K562 (cell line): ENCODE measurements around the gene PLAC8. TPM values are rescaled to one million over a fixed set of nuclear protein-coding genes. Genes with fewer than 3 reads are reported as not detected.

Experiments used
- ATAC-seq: fragments of 200-7000 bp; cut with Tn5 transposase; 3 replicates; pipeline ENCODE4 v1.9.1; 2020; ENCODE audit warnings: moderate library complexity
- BruUV-seq: library from RNA; stranded (reverse); fragments of 400-500 nt; replicated peaks from 2 replicates; lab custom pipeline; 2021; lab: Mats Ljungman, UMichigan
- CTCF ChIA-PET: fragments of 300-600 bp; formaldehyde crosslinking; extraction: SDS; loops from one replicate; lab custom pipeline; 2021; ENCODE audit warnings: low intra/inter-chr PET ratio; lab: Yijun Ruan, JAX
- POLR2A ChIA-PET: fragments of 300-600, 350-650 bp; sonication (Branson Sonifier 250); formaldehyde crosslinking; extraction: SDS; loops from one replicate; lab custom pipeline; 2021; ENCODE audit warnings: antibody characterized with exemption, inconsistent platforms; lab: Yijun Ruan, JAX
- DNase-seq, 4 experiments: peaks; one replicate each; pipeline versions ENCODE4 v3.0.0 to v3.0.0-alpha.2; 2011 to 2018; ENCODE audit warnings: low spot score in 3 of 4, mixed read lengths in 3 of 4; ENCODE audit errors: extremely low read depth in 1 of 4
- FAIRE-seq: peaks from 2 replicates; lab custom pipeline; 2011; peaks lifted over from hg19 to GRCh38; lab: Jason Lieb, UNC
- H2AFZ ChIP-seq: 2 replicates; pipeline ENCODE4 v1.6.0; 2011; ENCODE audit warnings: low read depth, low read length, control low read depth, inconsistent platforms
- H3K27ac ChIP-seq: fragments of 200-600 bp; 3 replicates; pipeline ENCODE4 v1.8.0; 2011; ENCODE audit warnings: low read depth, mild to moderate bottlenecking, control low read depth, inconsistent platforms, low read length, moderate library complexity, mixed read lengths; ENCODE audit errors: extremely low read depth
- H3K27me3 ChIP-seq, 2 experiments: fragments of 300-600 bp in 1 of 2; 2 replicates in 1 of 2; 3 replicates in 1 of 2; pipeline versions ENCODE4 v1.6.0 to v1.8.0; 2011; ENCODE audit warnings: inconsistent platforms in 2 of 2, low read length in 2 of 2, mild to moderate bottlenecking in 1 of 2, mixed read lengths in 1 of 2, moderate library complexity in 1 of 2; ENCODE audit not compliant: control insufficient read depth in 2 of 2, insufficient read depth in 2 of 2
- H3K36me3 ChIP-seq: fragments of 300-600 bp; 3 replicates; pipeline ENCODE4 v1.8.0; 2011; ENCODE audit warnings: mild to moderate bottlenecking, low read length, inconsistent platforms; ENCODE audit not compliant: control insufficient read depth, insufficient read depth
- H3K4me1 ChIP-seq, 2 experiments: fragments of 200-600 bp in 1 of 2; replicated peaks in 1 of 2; 2 replicates in 1 of 2; 3 replicates in 1 of 2; pipeline versions ENCODE4 v1.5.1 to v1.8.0; 2011; ENCODE audit warnings: inconsistent platforms in 2 of 2, low read length in 2 of 2, mild to moderate bottlenecking in 1 of 2, mixed read lengths in 1 of 2, moderate library complexity in 1 of 2; ENCODE audit not compliant: control insufficient read depth in 2 of 2, insufficient read depth in 2 of 2
- H3K4me2 ChIP-seq: 2 replicates; pipeline ENCODE4 v1.6.1; 2011; ENCODE audit warnings: low read length, control low read depth, inconsistent platforms, mixed read lengths; ENCODE audit not compliant: insufficient read depth
- H3K4me3 ChIP-seq: fragments of 200-600 bp; sonication (generic), shearing (Covaris generic); 2 replicates; pipeline ENCODE4 v1.5.1; 2016; ENCODE audit warnings: control low read depth, inconsistent platforms
- H3K79me2 ChIP-seq: fragments of 200-600 bp; 3 replicates; pipeline ENCODE4 v1.8.0; 2011; ENCODE audit warnings: low read length, inconsistent platforms; ENCODE audit not compliant: control insufficient read depth, insufficient read depth
- H3K9ac ChIP-seq, 2 experiments: 2 replicates each; pipeline versions ENCODE4 v1.6.0 to v1.6.1; 2011; ENCODE audit warnings: low read depth in 2 of 2, low read length in 2 of 2, control low read depth in 1 of 2, inconsistent platforms in 1 of 2, mild to moderate bottlenecking in 1 of 2, mixed read lengths in 1 of 2; ENCODE audit not compliant: insufficient read depth in 1 of 2
- H3K9me1 ChIP-seq: one replicate; pipeline ENCODE4 v1.6.0; 2011; ENCODE audit warnings: inconsistent platforms, mild to moderate bottlenecking, low read length, moderate library complexity; ENCODE audit not compliant: control insufficient read depth, insufficient read depth
- H3K9me3 ChIP-seq: replicated peaks from 2 replicates; pipeline ENCODE4 v1.5.1; 2011; ENCODE audit warnings: low read depth, low read length, inconsistent platforms; ENCODE audit not compliant: control insufficient read depth, insufficient read depth
- H4K20me1 ChIP-seq: replicated peaks from 2 replicates; pipeline ENCODE4 v1.6.1; 2011; ENCODE audit warnings: low read length, inconsistent platforms, mixed read lengths; ENCODE audit not compliant: control insufficient read depth, insufficient read depth
- EP300 ChIP-seq: IDR thresholded peaks from 2 replicates; pipeline ENCODE4 v1.6.1; 2012; ENCODE audit warnings: low read length, improper control_type of control experiment
- ETV6 ChIP-seq, 3 experiments: fragments of 150-350 bp in 1 of 3; sonication (generic) in 1 of 3; formaldehyde crosslinking in 1 of 3; IDR thresholded peaks; 2 replicates each; pipeline versions ENCODE4 v1.6.1 to v1.8.0; 2014 to 2022; ENCODE audit warnings: borderline replicate concordance in 2 of 3, low read depth in 2 of 3, antibody characterized with exemption in 1 of 3, low read length in 1 of 3, mild to moderate bottlenecking in 1 of 3, missing genetic modification reagents in 1 of 3
- HNRNPL ChIP-seq: fragments of 200-400 bp; formaldehyde crosslinking; IDR thresholded peaks from 2 replicates; pipeline ENCODE4 v1.6.1; 2017; ENCODE audit warnings: low read depth, mild to moderate bottlenecking, low read length
- KAT8 ChIP-seq: fragments of 450-650 bp; IDR thresholded peaks from 2 replicates; pipeline ENCODE4 v1.6.1; 2016; ENCODE audit warnings: low read depth, mild to moderate bottlenecking
- KLF1 ChIP-seq: fragments of 450-650 bp; IDR thresholded peaks from 2 replicates; pipeline ENCODE4 v1.6.1; 2016; ENCODE audit warnings: missing genetic modification characterization, missing compliant biosample characterization
- NCOR1 ChIP-seq: fragments of 450-650 bp; IDR thresholded peaks from 2 replicates; pipeline ENCODE4 v1.6.1; 2016; ENCODE audit warnings: mild to moderate bottlenecking, moderate library complexity
- SPI1 ChIP-seq: IDR thresholded peaks from 2 replicates; pipeline ENCODE4 v1.6.1; 2011; ENCODE audit warnings: low read depth, low read length, control low read depth, borderline replicate concordance
- SRF ChIP-seq, 2 experiments: fragments of 250-450, 450-650 bp in 1 of 2; sonication (Bioruptor Pico) in 1 of 2; sonication (generic) in 1 of 2; formaldehyde crosslinking; IDR thresholded peaks; 2 replicates each; pipeline versions ENCODE4 v1.5.0 to v1.5.1; 2020 to 2022; ENCODE audit warnings: mild to moderate bottlenecking in 1 of 2, missing genetic modification reagents in 1 of 2
- SRSF7 ChIP-seq: fragments of 200-400 bp; formaldehyde crosslinking; optimal IDR thresholded peaks from 2 replicates; pipeline ENCODE3; 2017; ENCODE audit warnings: mild to moderate bottlenecking, low read depth, low read length
- ZBED1 ChIP-seq: IDR thresholded peaks from 2 replicates; pipeline ENCODE4 v1.6.1; 2014
- ZBTB17 ChIP-seq: fragments of 450-650 bp; formaldehyde crosslinking; IDR thresholded peaks from 2 replicates; pipeline ENCODE4 v1.4.0; 2020; ENCODE audit warnings: mild to moderate bottlenecking
- ZNF561 ChIP-seq: fragments of 450-650 bp; formaldehyde crosslinking; conservative IDR thresholded peaks from 2 replicates; pipeline ENCODE4 v1.4.0; 2020; ENCODE audit warnings: mild to moderate bottlenecking, moderate library complexity
- WGBS: fragments of 100-300 bp; shearing (Covaris generic); methylation state at CpG from one replicate; pipeline ENCODE4 v1.1.6; 2016; ENCODE audit warnings: low coverage, mixed read lengths; ENCODE audit not compliant: insufficient coverage; ENCODE audit errors: missing lambda C conversion rate; 5-methylcytosine and 5-hydroxymethylcytosine counted together
- in situ Hi-C: fragments of 300-500 bp; cut with MboI; formaldehyde crosslinking; loops from 4 replicates; pipeline ENCODE4 v1.15.0; 2018; ENCODE audit warnings: inconsistent platforms, mixed read lengths
- intact Hi-C: fragments of 100-400 bp; cut with micrococcal nuclease; formaldehyde crosslinking; loops from 2 replicates; pipeline ENCODE4 v1.14.2; 2022
- polyA plus RNA-seq, 8 experiments: library from polyadenylated mRNA; depleted of rRNA in 4 of 8; stranded (reverse) in 5 of 8; unstranded in 3 of 8; fragments of >200 nt; fragmentation: Nextera tagmentation in 2 of 8; fragmentation: Illumina TruSeq in 1 of 8; extraction: Ambion mirVana in 2 of 8; extraction: Trizol in 1 of 8; gene quantifications; 2 replicates each; pipeline versions ENCODE4 v1.2.1 to v1.2.3, GENCODE V29; 2011 to 2014; ENCODE audit warnings: inconsistent platforms in 1 of 8, missing spikeins in 1 of 8
- total RNA-seq, 7 experiments: library from RNA; depleted of rRNA in 6 of 7; stranded (reverse); fragments of >200 nt in 6 of 7; fragmentation: Illumina TruSeq in 2 of 7; extraction: Trizol in 2 of 7; gene quantifications; 2 replicates each; pipeline versions ENCODE4 v1.2.1 to v1.2.3, GENCODE V29; 2011 to 2021; ENCODE audit warnings: low replicate concordance in 1 of 7
- TF ChIP-seq, protein P1 (sequence below): fragments of 450-650 bp; IDR thresholded peaks from one replicate; pipeline ENCODE4 v1.6.1; 2018; ENCODE audit warnings: mild to moderate bottlenecking, moderate library complexity; ENCODE audit not compliant: partially characterized antibody
- TF ChIP-seq, protein P2 (sequence below): fragments of 450-650 bp; IDR thresholded peaks from 2 replicates; pipeline ENCODE4 v1.6.1; 2016; ENCODE audit warnings: mild to moderate bottlenecking
- TF ChIP-seq, protein P3 (sequence below): fragments of 450-650 bp; conservative IDR thresholded peaks from 2 replicates; pipeline ENCODE4 v1.6.1; 2016; ENCODE audit warnings: missing genetic modification characterization, low read depth, mild to moderate bottlenecking, missing compliant biosample characterization, moderate library complexity
- TF ChIP-seq, protein P4 (sequence below): IDR thresholded peaks from 3 replicates; pipeline ENCODE4 v1.6.1; 2011; ENCODE audit warnings: borderline replicate concordance, mild to moderate bottlenecking; ENCODE audit not compliant: insufficient read length, insufficient read depth

PLAC8 gene
- total and polyA plus RNA-seq, 9 of the 15 experiments (the other 6 are each of a cell fraction or from before 2014, with no cell fraction given) = 0.27 to 0.51 TPM; not detected in 7

DNA sequence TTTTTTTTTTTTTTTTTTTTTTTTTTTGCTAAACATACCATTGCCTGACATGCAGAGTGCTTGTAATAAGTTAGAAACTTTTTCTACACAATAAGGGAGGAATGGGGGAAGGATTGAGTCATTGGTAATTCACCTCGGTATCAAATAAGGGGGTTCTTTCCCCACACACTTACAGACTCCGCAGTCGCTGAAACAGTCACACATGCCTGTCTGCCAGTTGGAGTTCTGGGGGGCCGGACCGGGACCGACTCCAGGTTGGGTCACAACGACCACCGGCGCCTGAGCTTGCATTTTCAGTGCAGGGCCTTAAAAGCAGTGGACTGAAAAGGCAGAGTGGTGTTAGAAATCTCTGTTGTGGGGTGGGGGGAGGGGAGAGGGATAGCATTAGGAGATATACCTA, 6.9 kb downstream of the PLAC8 start (continued):
- TF ChIP-seq, protein P1, sequence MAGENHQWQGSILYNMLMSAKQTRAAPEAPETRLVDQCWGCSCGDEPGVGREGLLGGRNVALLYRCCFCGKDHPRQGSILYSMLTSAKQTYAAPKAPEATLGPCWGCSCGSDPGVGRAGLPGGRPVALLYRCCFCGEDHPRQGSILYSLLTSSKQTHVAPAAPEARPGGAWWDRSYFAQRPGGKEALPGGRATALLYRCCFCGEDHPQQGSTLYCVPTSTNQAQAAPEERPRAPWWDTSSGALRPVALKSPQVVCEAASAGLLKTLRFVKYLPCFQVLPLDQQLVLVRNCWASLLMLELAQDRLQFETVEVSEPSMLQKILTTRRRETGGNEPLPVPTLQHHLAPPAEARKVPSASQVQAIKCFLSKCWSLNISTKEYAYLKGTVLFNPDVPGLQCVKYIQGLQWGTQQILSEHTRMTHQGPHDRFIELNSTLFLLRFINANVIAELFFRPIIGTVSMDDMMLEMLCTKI = no peak
- TF ChIP-seq ZBTB17 (CRISPR knock-in tag) (no peak), NCOR1 (no peak), HNRNPL (no peak), ETV6 (IDR thresholded peaks at IDR 0.05; ENCODE audit: borderline replicate concordance in 1 of 2, low read depth in 2 of 2, low read length in 1 of 2) (no peak), ETV6 (CRISPR knock-in tag; IDR thresholded peaks at IDR 0.05; ENCODE audit: borderline replicate concordance) (no peak), EP300 (no peak)
- TF ChIP-seq, protein P2, sequence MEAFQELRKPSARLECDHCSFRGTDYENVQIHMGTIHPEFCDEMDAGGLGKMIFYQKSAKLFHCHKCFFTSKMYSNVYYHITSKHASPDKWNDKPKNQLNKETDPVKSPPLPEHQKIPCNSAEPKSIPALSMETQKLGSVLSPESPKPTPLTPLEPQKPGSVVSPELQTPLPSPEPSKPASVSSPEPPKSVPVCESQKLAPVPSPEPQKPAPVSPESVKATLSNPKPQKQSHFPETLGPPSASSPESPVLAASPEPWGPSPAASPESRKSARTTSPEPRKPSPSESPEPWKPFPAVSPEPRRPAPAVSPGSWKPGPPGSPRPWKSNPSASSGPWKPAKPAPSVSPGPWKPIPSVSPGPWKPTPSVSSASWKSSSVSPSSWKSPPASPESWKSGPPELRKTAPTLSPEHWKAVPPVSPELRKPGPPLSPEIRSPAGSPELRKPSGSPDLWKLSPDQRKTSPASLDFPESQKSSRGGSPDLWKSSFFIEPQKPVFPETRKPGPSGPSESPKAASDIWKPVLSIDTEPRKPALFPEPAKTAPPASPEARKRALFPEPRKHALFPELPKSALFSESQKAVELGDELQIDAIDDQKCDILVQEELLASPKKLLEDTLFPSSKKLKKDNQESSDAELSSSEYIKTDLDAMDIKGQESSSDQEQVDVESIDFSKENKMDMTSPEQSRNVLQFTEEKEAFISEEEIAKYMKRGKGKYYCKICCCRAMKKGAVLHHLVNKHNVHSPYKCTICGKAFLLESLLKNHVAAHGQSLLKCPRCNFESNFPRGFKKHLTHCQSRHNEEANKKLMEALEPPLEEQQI = no peak

DNA sequence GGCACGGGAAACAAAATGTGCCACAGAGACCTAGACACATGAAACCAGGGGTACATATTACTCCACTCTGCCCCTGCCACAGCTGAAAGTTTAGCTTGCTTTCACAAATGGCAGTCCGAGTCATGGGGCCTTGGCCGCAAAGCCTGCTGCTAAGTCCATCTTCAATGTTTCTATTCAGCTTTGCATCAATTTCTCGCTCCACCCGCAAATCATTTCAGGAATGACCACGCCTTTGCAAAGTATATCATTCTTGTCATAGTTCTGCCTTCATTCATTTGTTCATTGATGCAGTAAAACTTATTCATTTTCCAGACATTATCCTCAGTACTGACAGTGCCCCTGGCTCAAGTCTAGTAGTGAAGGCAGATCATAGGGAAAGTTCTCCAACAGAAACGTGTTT, 9.5 kb downstream of the PLAC8 start:
- Histone ChIP-seq H3K27ac (no peak overlapping the region), H3K27me3 (no peaks in the 10 kb centered on the region), H3K4me1 (no peaks in the 10 kb centered on the region; a peak in 1 of 5 replicates), H3K9ac (no peak overlapping the region), H3K36me3 (no peaks in the 10 kb centered on the region), H4K20me1 (no peaks in the 10 kb centered on the region), H3K9me1 (no peaks in the 10 kb centered on the region), H3K9me3 (no peaks in the 10 kb centered on the region), H3K4me2 (no peak overlapping the region), H3K79me2 (no peaks in the 10 kb centered on the region), H3K4me3 (no peak overlapping the region), H2AFZ (no peak overlapping the region; the same call in 1 of the 2 replicates)
- CTCF ChIA-PET = no interaction called here
- BruUV-seq = no TSS peak
- intact Hi-C loops = no loop called here
- POLR2A ChIA-PET = no interaction called here
- in situ Hi-C loops = no loop called here
- DNase-seq (no peak), ATAC-seq (no peak), FAIRE-seq (no peak)
- WGBS = 29% methylated on average over 7 of the region's 7 CpGs
- TF ChIP-seq SRSF7 = no peak
- no peak for TF ChIP-seq SPI1
- TF ChIP-seq KAT8 = no peak
- TF ChIP-seq SRF (CRISPR knock-in tag; IDR thresholded peaks at IDR 0.05) = no peak
- TF ChIP-seq, protein P3, sequence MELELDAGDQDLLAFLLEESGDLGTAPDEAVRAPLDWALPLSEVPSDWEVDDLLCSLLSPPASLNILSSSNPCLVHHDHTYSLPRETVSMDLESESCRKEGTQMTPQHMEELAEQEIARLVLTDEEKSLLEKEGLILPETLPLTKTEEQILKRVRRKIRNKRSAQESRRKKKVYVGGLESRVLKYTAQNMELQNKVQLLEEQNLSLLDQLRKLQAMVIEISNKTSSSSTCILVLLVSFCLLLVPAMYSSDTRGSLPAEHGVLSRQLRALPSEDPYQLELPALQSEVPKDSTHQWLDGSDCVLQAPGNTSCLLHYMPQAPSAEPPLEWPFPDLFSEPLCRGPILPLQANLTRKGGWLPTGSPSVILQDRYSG (tag) = no peak
- TF ChIP-seq, protein P4, sequence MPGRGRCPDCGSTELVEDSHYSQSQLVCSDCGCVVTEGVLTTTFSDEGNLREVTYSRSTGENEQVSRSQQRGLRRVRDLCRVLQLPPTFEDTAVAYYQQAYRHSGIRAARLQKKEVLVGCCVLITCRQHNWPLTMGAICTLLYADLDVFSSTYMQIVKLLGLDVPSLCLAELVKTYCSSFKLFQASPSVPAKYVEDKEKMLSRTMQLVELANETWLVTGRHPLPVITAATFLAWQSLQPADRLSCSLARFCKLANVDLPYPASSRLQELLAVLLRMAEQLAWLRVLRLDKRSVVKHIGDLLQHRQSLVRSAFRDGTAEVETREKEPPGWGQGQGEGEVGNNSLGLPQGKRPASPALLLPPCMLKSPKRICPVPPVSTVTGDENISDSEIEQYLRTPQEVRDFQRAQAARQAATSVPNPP = no peak
- no peak for TF ChIP-seq ZBED1
- no peak for TF ChIP-seq ZNF561 (CRISPR knock-in tag)
- no peak for TF ChIP-seq KLF1 (tag)
